ENCODE results near the gene CHPF2.

The CHPF2 gene

DNA sequence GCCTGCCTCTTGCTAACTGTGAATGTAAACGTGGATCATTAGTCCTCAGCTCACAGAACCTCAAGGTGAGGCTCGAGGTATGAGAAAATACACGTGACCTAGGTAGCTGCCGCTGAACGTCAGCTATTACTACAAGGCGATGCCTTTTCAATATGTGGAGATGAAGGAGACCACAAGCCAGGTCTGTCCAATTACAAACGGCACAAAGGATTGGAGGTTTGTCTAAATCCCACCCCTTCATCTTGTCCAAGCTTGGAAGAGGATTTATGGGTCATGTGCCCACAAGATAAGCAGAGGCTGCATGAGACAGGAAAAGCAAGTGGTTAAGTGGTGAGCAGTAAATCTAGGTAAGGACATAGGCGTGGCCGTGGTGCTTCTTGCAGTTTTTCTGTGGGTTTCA, 25.4 kb upstream of the CHPF2 start:
- no peak for DNase-seq (ENCODE audit: low read depth in 2 of 2)

DNA sequence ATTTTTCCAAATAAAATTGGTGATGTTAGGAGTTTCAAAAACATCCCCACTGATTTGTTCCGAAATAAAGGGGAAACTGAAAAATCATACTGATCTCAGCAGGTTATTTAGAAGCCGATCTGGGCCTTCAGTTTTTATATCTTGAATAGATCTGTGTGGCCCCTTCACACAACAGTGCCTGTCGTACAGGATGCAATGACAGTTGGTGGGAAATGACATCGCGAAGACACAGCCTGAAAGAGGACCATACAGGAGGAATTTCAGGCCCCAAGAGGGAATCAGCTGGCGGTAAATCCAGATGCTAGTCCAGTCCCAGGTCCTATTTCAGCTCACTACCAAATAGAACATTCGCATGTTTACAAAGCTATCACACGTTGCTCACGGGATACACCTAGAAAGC, 25.0 kb upstream of the CHPF2 start:
- DNase-seq (ENCODE audit: low read depth in 2 of 2) = no peak

DNA sequence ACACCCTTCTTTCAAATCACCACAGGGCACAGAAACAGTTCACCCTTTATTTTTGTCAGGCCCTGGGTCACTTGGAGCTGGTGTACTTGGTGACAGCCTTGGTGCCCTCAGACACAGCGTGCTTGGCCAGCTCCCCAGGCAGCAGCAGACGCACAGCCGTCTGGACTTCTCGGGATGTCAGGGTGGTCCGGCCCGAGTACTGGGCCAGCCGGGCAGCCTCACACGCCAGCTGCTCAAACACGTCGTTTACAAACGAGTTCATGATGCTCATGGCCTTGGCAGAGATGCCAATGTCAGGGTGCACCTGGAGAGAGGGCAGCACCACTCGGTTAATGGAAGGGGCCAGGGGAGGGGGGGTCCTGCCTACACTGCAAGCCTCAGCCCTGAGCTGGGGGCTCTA, 24.5 kb upstream of the CHPF2 start:
- DNase-seq (ENCODE audit: low read depth in 2 of 2) = no peak

DNA sequence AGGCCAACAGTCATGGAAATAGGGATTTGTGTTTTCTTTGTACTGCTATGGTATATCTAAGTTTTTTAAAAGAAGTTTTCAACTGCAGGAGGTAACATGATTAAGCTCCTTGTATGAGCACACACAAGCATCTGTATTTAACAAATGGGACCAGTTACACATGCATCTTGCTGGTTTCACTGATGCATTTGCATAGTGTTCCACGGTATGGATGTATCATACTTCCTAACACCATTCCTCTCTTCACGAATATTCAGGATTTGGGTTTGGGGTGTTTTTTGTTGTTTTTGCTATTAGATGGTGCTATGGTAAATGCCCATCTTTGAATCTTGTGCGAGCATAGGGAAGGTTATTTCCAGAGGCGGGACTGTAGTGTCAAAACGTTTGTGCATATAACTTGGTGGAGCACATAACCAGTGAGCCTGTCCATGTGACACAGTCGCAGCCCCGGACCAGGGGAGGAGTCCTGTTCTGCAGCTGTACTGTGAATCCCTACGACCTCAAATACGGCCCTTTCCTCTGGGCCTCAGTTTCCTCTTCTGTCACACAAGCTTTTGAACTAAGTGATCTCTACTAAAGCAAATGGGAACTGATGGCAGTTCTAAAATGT, 23.9 kb upstream of the CHPF2 start:
- DNase-seq (ENCODE audit: low read depth in 2 of 2) = no peak

DNA sequence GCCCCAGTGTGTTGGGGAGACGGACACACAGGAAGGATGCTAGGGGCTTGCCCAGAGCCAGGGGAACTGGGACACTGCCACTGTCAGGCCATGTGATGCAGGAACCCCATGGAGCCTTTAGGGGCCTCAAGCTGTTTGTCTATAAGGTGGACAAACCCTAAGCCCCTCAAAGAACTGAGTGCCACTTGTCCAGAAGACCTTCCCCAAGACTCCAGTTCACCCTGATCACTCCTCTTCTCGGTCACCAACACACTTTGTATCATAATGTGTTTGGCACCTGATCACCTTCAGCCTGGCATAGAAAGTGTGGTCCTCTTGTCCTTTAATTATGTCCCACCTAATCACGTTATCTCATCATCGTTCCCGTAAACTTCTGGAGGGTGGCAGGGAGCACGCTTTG, 22.7 kb upstream of the CHPF2 start:
- no peak for DNase-seq (ENCODE audit: low read depth in 2 of 2)

DNA sequence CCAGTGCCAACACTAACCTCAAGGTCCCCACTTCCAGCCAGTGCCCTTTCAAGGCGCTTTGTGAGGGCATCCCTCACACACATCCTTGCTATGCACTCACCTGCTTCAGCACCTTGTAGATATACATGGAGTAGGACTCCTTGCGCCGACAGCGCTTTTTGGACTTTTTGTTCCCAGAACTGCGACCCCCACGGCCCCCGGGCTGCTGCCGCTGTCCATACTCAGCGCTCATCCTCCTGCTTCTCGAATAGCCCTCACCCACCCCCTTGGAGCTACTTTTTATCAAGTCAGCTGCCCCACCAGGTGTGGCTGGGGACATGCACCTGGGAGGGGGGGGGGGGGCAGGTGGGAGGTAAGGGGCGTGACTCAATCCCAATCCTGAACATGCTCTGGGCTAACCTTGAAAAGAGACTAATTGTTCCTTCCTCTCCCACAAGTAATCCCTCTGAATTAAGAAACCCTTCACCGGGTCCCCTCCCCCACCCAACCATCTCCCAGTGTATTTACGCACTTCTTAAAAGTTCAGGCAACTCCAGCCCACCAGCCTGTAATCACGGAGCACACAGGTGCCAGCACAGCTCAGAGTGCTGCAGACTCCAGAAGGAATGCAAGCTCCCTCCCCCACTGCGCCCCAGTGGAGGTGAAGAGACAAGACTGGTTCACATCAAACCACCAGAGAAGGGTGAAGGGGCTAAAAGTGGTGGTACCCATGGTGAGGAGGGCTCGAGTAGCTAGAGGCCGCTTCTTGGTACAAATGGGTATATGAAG, 22.0 kb upstream of the CHPF2 start, which contains the start of gene H2BK1:
Gene H2BK1, minus strand, starts transcription at position 402 of the 768 bp plus-strand sequence. Its CDS starts 170 bp downstream, at position 232.
- DNase-seq (ENCODE audit: low read depth in 2 of 2) = no peak

DNA sequence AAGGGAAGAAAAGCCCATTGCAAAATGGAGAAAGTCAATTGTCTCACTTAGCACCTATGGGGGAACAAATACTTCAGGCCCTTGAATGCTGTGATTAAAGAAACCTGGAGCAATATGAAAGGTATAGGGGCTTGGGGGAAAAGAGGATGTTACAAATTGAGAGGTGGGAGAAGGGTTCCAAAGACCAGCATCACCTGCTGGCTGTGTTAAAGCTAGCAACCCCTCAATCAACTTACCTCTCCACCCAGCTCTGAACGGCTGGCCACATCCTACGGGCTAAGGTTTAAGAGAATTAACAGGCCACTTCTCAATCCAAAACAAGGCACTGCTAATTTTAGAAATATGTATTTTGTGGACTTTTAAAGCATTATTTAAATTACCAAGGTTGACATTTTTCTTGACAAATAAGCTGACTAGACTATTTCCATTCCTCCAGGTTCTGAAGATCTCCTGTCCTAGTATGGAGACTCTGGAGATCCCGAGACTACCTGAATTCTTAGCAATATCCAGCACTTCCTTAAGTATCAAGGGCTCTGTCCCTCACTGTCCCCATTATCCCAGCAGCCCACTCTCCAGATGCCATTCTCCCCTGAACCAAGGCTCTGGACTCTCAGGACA, 21.0 kb upstream of the CHPF2 start:
- no peak for DNase-seq (ENCODE audit: low read depth in 2 of 2)

DNA sequence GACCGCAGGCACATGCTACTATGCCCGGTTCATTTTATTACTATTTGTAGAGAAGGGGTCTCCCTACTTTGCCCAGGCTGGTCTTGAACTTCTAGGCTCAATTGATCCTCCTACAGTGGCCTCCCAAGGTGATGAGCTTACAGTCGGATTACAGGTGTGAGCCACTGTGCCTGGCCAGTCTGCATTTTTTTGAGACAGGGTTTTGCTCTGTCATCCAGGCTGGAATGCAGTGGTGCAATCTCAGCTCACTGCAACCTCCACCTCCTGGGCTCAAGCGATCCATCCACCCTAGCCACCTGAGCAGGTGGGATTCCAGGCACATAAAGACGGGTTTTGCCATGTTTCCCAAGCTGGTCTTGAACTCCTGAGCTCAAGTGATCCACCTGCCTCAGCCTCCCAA, 19.7 kb upstream of the CHPF2 start:
- no peak for DNase-seq (ENCODE audit: low read depth in 2 of 2)

DNA sequence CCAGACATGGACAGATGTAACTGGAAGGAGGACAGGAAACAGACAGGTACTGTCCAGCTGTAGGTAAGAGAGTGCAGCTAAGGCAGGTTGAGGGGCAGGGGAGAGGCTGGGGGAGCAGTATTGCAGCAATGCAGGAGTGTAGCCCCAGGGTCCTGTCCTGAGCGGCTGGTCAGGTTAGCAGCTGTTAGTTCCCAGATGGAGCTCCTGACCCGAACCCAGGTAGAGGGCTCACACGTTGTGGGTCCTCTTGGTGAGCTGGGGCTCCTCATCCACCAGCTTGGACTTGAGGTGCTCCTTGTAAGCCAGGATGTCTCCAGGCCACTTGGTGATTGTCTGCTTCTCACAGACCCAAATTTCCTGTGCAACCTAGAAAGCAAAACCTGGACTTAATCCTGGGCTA, 18.5 kb upstream of the CHPF2 start:
- DNase-seq (ENCODE audit: low read depth in 2 of 2) = no peak

DNA sequence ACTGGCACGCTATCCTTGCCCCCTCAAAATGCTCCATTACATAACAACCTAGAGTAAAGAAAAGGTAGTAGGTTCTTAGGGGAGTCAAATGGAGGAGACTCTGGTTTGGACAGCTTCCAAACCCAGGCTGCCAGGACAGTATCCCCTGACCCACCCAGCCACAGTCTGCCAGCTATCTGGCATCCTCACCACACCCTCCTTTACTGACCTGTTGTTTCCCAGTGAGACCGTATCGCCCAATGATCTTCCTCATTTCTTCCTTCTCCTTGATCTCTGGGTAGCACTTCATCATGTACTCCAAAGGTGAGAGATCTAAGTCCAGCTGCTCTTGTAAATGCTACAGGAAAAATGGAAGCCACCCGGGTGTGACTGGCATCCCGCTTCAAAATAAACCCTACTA, 16.9 kb upstream of the CHPF2 start:
- no peak for DNase-seq (ENCODE audit: low read depth in 2 of 2)

DNA sequence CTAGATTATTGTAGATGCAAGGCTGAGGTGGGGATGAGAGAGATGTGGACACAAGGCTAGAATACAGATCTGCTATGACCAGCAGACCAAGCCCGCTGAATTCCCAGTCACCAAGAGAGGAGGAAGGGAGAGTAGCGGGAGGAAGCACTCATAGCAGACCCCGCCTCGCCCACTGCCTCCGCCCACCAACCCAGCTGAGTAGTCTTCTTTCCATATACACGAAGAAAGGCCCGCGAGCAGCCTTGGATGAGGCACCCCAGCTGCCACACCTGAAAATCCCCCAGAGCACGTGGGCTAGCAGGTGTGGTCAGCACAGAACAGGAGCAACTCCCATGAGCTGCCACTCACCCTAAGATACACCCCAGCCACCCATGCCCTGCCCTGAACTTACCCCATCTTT, 14.1 kb upstream of the CHPF2 start:
- DNase-seq (ENCODE audit: low read depth in 2 of 2) = no peak

DNA sequence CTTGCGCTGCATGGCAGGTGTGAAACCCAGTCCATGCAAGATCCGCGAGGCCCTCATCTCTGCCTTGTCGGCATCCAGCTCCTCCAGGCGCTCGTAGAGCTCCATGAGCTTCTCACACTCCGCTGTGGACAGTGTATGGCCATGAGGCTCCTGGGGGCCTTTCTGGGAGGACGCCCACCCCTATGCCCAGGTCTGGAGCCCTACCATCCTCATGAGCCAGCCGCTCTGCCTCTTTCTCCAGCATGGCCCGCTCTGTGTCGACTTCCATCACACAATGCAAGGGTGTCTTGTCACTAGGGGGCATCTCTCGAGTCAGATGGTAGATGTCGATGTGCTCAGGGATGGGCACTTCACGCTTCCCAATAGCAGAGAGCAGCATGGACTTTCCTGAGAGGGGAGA, 8.6 kb upstream of the CHPF2 start:
- no peak for DNase-seq (ENCODE audit: low read depth in 2 of 2)

DNA sequence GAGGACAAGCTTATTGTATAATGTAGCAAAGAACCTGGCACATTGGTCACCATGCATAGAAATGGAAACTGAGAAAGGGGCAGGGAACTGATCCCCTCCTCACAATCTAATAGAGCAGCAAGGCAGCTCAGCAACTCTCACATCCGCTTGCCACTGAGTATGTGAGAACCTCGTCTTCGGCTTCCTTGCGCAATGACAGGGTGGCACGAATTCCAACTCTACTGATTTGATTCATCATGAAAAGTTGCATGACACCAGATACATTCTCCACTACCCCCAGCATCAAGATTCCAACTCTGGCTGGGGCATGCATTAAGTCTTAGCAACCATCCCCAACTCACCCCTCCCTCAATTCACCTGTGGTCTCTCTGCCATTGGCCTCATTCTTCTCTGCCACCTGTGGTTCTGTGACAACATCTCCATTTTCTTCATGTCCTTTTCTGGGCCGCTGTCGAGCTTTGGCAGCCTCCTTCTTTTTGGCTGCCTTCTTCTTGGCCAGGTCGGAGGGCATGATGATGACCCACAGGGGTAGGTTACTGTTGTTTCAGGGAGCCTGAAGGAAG, 6.3 kb upstream of the CHPF2 start:
- no peak for DNase-seq (ENCODE audit: low read depth in 2 of 2)

DNA sequence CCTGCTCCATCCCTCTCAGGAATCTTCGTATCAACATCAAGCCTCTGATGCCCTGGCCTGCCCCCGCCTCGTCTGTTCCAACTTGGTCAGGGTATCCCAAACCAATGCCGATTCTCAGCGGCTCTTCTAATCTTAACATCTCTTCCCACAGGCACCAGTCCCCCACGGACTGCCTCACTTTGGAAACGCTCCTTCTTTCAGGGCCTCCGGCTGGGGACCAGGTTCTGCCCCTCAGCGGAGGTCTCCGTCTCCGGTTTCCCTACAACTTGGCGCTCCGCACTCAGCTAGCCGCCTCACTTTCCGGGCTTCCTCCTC, 5.8 kb upstream of the CHPF2 start:
- DNase-seq (ENCODE audit: low read depth in 2 of 2) = no peak

DNA sequence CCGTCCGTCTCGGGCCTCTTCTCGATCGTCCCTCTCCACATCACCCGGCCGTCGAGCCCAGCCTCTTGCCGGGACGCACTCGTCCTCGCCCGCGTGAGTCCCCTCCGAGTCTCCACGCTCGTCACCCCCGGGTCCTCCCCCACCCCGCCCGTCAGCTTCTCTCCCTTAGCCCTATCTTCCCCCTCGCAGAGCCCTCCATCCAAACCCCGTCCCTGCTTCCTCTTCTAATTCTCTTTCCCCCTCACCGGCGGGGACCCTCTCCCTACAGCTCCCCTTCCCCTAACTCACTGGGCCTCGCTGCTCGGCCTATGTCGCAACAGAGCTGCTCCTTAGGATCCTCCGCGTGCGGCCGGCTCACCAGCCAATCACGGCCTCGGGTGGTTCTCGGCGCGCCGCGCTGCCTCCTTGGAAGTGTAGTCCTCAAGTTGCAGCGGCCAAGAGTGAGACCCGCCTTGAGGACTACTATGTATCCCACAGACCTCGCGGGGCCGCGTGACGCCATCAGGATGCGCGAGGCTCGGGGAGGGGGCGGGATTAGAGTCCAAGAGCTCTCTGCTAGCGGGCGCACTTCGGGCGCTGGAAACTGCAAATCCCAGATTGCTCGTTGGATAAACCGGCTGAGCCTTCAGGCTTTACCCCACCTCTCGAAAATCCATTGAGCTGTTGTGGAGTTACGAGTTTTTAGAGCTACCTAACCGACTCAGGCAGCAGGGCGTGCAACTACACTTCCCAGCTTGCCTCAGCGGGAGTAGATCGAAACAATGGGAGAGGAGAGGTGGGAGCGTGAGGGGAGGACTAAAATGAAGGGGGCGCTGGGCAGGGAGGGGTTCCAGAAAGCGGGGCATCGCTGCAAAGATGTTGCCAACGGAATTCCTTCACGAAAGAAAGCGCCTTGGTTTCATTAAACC, 5.2 kb upstream of the CHPF2 start, which contains the start of gene ABCF2:
Gene ABCF2, minus strand, starts transcription at position 331 of the 908 bp plus-strand sequence. CDS start 747 bp downstream, outside the sequence.
- DNase-seq (ENCODE audit: low read depth in 2 of 2) = peak; percentile 95 to 98

DNA sequence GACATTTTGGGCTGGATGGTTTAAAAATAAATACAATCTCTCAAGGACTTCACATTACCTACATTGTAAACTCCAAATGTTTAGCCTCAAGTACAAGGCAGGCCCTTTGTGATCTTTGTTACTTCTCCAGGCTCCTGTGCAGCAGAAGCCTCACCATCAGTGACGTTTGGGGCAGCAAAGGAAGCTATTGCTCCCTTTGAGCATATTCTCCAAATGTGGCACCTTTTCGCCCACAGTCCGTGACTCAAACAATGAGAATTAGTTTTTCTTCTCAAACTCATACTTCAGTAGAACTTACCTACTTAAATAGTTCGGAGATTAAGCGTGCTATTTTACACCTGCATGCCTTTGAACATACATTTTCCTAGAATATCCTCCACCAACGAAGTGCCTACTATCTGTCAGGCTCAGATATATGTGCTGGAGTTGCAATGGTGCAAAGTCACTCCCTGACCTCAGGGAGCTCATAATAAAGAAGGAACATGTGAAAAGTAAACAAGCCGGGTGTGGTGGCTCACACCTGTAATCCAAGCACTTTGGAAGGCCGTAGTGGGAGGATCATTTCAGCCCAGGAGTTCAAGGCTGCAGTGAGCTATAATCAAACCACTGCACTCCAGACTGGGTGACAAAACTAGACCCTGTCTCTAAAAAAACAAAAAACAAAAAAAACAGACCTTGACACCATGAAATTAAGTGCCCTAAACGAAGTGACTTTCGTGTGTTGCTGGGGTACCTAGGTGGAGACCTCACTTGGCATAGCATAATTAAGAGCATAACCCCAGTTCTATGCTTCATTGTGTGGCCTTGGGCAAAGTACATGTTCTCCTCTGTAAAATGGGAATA, 4.0 kb upstream of the CHPF2 start:
- DNase-seq (ENCODE audit: low read depth in 2 of 2) = no peak

DNA sequence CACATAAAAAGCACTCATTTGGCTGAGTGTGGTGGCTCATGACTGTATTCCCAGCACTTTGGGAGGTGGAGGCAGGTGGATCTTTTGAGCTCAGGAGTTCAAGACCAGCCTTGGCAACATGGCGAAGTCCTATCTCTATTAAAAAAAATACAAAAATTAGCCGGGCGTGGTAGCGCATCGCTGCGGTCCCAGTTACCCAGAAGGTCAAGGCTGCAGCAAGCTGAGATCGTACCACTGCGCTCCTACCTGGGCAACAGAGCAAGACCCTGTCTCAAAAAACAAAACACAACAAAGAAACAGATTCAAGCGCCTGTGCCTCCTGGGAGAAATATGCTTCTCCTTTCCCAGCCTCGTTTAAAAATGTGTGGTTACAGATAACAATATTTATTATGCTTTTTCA, 3.0 kb upstream of the CHPF2 start:
- DNase-seq (ENCODE audit: low read depth in 2 of 2) = no peak

DNA sequence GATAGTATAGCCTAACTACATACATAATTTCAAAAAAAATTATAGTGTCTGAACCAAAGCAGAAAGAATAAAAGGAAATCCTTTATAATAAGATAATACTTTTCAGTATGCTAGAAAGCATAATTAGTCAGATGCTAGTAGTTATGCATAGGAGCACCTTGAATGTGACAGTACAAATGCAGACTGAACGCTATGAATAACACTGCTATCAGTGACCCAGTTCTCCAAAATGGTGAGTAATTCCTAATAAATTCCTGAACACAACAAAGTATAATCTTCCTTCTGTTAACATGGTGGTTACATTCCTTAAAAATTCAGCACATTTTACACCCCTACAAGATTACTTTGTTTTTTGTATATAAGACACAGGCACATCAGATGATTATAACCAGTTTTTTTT, 1.2 kb upstream of the CHPF2 start:
- DNase-seq (ENCODE audit: low read depth in 2 of 2) = no peak

DNA sequence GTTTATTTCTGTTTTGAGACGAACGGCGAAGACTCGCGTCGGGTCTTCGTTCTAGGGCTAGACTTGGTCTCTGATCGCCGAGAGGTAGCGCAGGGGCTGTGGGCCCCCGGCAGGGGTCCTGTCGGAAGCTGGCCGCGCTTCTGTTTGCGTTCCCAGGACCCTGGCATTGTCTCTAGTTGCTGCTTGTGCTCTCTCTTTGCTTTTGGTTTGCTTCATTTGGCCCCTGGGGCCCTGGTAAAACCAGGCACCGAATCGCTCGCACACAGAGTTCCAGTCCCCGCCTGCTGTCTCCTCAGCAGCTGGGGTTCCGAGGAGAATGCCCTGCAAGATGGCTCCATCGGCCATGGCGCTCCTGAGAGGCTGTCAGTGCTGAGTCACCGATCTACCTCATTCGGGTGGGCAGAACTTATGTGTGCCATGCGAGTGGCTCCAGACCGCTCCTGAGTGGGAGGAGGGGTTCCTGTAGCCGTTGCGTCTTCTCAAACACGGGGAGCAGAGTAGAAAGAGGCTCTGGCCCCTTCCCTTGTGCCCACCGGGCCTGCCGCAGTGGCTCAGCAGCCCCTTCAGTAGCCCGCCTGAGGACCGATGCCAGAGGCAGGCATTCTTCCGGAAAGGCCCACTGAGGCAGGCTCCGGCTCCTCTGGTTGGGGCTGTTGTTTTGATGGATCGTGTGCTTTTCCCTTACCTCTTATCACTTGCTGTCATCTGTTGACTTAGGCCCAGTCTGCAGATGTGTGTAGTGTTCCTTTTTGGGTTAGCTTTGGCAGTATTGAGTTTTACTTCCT, 826 bp downstream of the CHPF2 start:
- peak; percentile 73 to 77 for DNase-seq (ENCODE audit: low read depth in 2 of 2)

DNA sequence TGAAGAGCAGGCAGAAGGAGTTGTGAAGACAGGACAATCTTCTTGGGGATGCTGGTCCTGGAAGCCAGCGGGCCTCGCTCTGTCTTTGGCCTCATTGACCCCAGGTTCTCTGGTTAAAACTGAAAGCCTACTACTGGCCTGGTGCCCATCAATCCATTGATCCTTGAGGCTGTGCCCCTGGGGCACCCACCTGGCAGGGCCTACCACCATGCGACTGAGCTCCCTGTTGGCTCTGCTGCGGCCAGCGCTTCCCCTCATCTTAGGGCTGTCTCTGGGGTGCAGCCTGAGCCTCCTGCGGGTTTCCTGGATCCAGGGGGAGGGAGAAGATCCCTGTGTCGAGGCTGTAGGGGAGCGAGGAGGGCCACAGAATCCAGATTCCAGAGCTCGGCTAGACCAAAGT, 1.5 kb downstream of the CHPF2 start:
- no peak for DNase-seq (ENCODE audit: low read depth in 2 of 2)

All from stimulated activated CD4-positive, alpha-beta T cell treated with anti-CD3 and anti-CD28 coated beads, Interleukin-15, amount 100 ng/mL, for 48 hours (primary cell).